ENCODE data around the gene GFRA3.
"Not testable (repeated sequence)": the region's sequence is repeated elsewhere in the genome, so short reads cannot be mapped to it uniquely, and the experiment has no call there.

Gene GFRA3, protein sequence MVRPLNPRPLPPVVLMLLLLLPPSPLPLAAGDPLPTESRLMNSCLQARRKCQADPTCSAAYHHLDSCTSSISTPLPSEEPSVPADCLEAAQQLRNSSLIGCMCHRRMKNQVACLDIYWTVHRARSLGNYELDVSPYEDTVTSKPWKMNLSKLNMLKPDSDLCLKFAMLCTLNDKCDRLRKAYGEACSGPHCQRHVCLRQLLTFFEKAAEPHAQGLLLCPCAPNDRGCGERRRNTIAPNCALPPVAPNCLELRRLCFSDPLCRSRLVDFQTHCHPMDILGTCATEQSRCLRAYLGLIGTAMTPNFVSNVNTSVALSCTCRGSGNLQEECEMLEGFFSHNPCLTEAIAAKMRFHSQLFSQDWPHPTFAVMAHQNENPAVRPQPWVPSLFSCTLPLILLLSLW

GRCh38 chr5:138274189-138274853 is at the start of gene GFRA3:
Gene GFRA3, minus strand, starts transcription at chr5:138274621. Its CDS starts 197 bp downstream, at chr5:138274424.
- peak within 1 kb of the TSS; percentile 80 for H3K27ac ChIP-seq
- TF ChIP-seq CTCF (conservative IDR thresholded peaks at IDR 0.05) = no peak

GRCh38 chr5:138318211-138318610 is 43.8 kb upstream of the GFRA3 start:
- not testable (repeated sequence) for H3K27ac ChIP-seq

- H3K27ac ChIP-seq = no peak overlapping the region
- no peak for TF ChIP-seq CTCF (conservative IDR thresholded peaks at IDR 0.05)
Measured at GRCh38 chr5:138316355-138316754, 41.9 kb upstream of the GFRA3 start.

DNA sequence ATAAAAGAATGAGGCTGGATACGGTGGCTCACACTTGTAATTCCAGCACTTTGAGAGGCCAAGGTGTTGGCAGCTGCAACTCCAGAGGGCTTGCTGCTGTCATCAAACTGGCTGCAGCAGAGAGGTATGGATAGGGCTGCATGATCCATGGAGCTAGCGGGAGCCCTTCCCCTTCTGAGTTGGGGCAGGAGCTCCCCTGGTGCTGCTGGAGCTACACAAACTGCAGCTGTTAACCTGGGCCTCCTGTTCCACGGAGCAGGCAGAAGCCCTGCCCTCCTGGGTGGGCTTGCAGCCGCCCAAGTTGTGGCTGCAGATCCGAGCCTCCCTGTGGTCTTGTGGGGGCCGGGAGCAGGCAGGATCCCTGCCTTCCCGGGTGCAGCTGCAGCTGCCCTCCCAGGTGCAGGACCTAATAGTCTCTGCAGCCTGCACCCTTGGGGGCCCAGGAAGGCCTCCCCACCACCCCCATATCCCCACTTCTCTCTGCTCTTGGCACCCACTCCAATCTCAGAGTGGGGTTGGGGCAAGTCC is 41.4 kb upstream of the GFRA3 start:
- no peak overlapping the region for H3K27ac ChIP-seq
- TF ChIP-seq CTCF (conservative IDR thresholded peaks at IDR 0.05) = no peak

- TF ChIP-seq CTCF (conservative IDR thresholded peaks at IDR 0.05) = no peak
- H3K27ac ChIP-seq = no peak overlapping the region
Measured at GRCh38 chr5:138305797-138306196, 31.4 kb upstream of the GFRA3 start.

DNA sequence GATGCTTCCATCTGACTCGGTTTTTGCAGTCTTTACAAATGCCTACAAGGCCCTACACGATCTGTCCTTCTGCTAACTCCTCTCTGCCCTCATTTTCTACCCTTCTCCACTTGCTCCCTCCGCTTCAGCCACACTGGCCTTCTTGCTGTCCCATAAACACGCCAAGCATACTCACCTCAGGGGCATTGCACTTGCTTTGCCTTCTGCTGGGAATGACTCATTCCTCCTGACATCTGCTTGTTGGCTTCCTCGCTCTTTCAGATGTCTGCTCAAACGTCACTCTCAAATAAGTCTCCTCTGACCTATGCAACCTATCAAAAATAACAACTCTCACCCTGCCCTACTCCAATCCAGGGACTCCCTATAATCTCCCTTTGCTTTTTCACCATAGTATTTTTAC is 29.0 kb upstream of the GFRA3 start:
- TF ChIP-seq CTCF (conservative IDR thresholded peaks at IDR 0.05) = no peak
- no peak overlapping the region for H3K27ac ChIP-seq

GRCh38 chr5:138289296-138289695 is 14.9 kb upstream of the GFRA3 start:
- no peak overlapping the region for H3K27ac ChIP-seq
- TF ChIP-seq CTCF (conservative IDR thresholded peaks at IDR 0.05) = no peak

GRCh38 chr5:138287246-138287645 is 12.8 kb upstream of the GFRA3 start:
- peak overlapping the region; percentile 16 for H3K27ac ChIP-seq

More at GRCh38 chr5:138287246-138287645, 12.8 kb upstream of the GFRA3 start:
- no peak for TF ChIP-seq CTCF (conservative IDR thresholded peaks at IDR 0.05)
